Measurements from ENCODE around the gene CUX1.
"Not testable (repeated sequence)": the region's sequence is repeated elsewhere in the genome, so short reads cannot be mapped to it uniquely, and the experiment has no call there.

The CUX1 gene

DNA sequence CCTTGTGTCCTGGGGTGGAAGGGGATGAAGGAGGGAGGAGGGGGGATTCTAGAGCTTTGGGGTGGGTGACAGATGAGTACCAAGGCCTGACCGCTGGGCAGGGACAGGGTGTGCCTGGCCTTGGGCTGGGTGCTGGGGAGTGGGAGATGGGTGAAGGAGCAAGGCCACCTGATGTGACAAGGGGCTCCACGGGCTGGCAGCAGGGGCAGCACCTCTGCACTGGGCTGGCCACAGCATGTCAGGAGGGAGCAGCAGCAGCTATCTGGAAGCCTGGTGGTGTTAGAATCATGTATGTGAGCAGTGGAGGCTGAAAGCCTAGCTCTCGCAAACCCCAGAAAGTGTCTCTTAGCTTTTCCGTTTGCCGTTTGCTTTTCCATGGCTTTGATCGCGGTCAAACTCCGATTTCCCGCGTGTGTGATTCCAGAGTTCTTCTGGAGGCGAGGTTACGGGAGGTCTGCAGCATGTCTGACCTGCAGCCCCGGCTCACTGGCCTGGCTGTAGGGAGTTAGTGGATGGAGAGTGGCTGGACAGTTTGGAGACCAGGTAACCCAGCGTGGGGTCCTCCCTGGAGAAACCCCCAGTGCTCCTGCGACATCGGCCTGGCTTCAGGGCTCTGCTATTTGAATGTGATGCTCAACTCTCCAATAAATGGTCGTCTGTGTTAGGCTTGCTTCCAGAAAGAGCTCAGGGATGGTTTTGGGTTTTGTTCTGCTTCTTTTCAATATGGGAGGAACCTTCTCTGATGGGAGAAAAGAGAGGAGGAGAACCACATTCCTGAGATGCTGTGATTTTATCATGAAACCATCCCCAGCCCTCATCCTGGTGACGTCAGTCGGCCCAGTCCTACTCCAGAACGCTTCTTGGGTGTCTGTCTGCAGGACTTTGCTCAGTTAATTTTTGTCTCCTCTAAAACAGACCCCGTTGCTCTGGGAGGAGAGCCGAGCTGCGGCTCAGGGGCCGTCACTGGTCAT lies 105.5 kb downstream of the CUX1 start:
- DNase-seq (ENCODE audit: low read depth in 1 of 2, low spot score in 1 of 2): peak; percentile 28 to 46
- TF ChIP-seq JUND (IDR thresholded peaks at IDR 0.05; ENCODE audit: low read depth): no peak
- in situ Hi-C loops (cut with HindIII; ENCODE audit: low pct_unique_long_range_greater_than_20kb, low sequenced_read_pairs): no loop called here

GRCh38 chr7:101923602-101923985 lies 106.2 kb downstream of the CUX1 start:
- in situ Hi-C loops (cut with HindIII; ENCODE audit: low pct_unique_long_range_greater_than_20kb, low sequenced_read_pairs): no loop called here
- no peak for TF ChIP-seq JUND (IDR thresholded peaks at IDR 0.05; ENCODE audit: low read depth)
- no peak for DNase-seq (ENCODE audit: low read depth in 1 of 2, low spot score in 1 of 2)

GRCh38 chr7:101924171-101924570 lies 106.7 kb downstream of the CUX1 start:
- DNase-seq (ENCODE audit: low read depth in 1 of 2, low spot score in 1 of 2): no peak
- TF ChIP-seq JUND (IDR thresholded peaks at IDR 0.05; ENCODE audit: low read depth): no peak
- in situ Hi-C loops (cut with HindIII; ENCODE audit: low pct_unique_long_range_greater_than_20kb, low sequenced_read_pairs): no loop called here

GRCh38 chr7:101926265-101926664 lies 108.8 kb downstream of the CUX1 start:
- no peak for DNase-seq (ENCODE audit: low read depth in 1 of 2, low spot score in 1 of 2)
- in situ Hi-C loops (cut with HindIII; ENCODE audit: low pct_unique_long_range_greater_than_20kb, low sequenced_read_pairs): no loop called here
- TF ChIP-seq JUND (IDR thresholded peaks at IDR 0.05; ENCODE audit: low read depth): no peak

DNA sequence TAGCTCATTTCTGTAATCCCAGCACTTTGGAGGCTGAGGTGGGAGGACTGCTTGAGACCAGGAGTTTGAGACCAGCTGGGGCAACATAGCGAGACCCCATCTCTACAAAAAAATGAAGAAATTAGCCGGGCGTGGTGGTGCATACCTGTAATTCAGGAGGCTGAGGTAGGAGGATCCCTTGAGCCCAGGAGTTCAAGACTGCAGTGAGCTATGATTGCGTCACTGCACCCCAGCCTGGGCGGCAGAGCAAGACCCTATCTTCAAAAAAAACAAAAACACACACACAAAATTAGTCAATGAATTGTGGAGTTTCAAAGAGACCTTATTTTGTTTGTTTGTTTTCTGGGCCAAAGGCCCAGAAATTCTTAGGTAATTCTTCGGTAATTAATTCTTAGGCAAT lies 110.0 kb downstream of the CUX1 start:
- no peak for DNase-seq (ENCODE audit: low read depth in 1 of 2, low spot score in 1 of 2)
- TF ChIP-seq JUND (IDR thresholded peaks at IDR 0.05; ENCODE audit: low read depth): no peak
- in situ Hi-C loops (cut with HindIII; ENCODE audit: low pct_unique_long_range_greater_than_20kb, low sequenced_read_pairs): no loop called here

GRCh38 chr7:101927802-101928201 lies 110.4 kb downstream of the CUX1 start:
- in situ Hi-C loops (cut with HindIII; ENCODE audit: low pct_unique_long_range_greater_than_20kb, low sequenced_read_pairs): no loop called here
- no peak for DNase-seq (ENCODE audit: low read depth in 1 of 2, low spot score in 1 of 2)
- TF ChIP-seq JUND (IDR thresholded peaks at IDR 0.05; ENCODE audit: low read depth): no peak

DNA sequence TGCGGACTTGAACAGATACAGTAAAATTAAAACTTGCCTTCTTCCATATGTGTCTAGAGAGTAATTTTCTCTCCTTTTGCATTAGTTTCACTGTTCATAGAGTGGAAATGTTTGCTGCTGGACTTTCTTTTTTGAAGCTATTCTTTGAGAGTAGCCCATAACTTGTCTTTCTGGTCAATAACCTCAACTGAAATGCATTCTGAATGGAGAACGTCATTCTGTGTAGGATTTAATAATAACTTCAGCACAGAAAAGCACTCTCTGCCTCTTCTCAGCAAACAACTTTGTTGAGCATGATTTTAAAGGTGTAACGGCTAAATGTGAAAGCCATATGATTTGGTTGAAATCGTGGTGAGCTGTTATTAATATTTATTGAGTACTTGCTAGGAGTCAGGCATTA lies 111.8 kb downstream of the CUX1 start:
- in situ Hi-C loops (cut with HindIII; ENCODE audit: low pct_unique_long_range_greater_than_20kb, low sequenced_read_pairs): no loop called here
- no peak for TF ChIP-seq JUND (IDR thresholded peaks at IDR 0.05; ENCODE audit: low read depth)
- no peak for DNase-seq (ENCODE audit: low read depth in 1 of 2, low spot score in 1 of 2)

DNA sequence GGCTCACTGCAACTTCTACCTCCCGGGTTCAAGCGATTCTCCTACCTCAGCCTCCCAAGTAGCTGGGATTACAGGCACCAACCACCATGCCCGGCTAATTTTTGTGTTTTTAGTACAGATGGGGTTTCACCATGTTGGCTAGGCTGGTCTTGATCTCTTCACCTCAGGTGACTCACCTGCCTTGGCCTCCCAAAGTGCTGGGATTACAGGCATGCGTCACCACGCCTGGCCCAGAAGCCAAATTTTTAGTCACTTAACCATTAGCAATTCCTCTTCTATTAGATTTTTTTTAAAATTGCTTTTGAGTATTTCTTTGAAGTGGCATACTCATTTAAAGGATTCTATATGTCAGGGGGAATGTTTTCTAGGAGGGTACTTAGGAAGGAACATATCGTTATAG lies 112.5 kb downstream of the CUX1 start:
- in situ Hi-C loops (cut with HindIII; ENCODE audit: low pct_unique_long_range_greater_than_20kb, low sequenced_read_pairs); DNase-seq (ENCODE audit: low read depth in 1 of 2, low spot score in 1 of 2): not testable (repeated sequence)

GRCh38 chr7:101932083-101932482 lies 114.7 kb downstream of the CUX1 start:
- no peak for DNase-seq (ENCODE audit: low read depth in 1 of 2, low spot score in 1 of 2)
- in situ Hi-C loops (cut with HindIII; ENCODE audit: low pct_unique_long_range_greater_than_20kb, low sequenced_read_pairs): no loop called here
- no peak for TF ChIP-seq JUND (IDR thresholded peaks at IDR 0.05; ENCODE audit: low read depth)

DNA sequence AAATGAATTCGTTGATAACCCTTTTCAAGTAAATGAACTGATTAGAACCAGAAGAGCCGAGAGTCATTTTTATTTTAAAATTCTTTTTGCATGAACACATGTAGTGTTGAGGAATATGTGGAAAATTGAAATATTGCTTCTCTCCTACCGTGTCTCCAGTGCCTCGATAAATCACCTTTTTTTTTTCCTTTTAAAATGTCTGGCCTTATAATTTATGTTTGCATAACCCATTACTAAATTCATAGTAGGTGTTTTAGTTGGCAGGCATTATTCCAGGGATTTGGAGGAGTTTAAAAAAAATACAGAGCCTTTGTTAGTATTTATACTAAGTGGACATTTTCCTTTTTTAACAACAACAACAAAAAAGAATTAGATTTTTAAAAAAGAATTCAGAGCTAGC lies 115.6 kb downstream of the CUX1 start:
- no peak for DNase-seq (ENCODE audit: low read depth in 1 of 2, low spot score in 1 of 2)
- no peak for TF ChIP-seq JUND (IDR thresholded peaks at IDR 0.05; ENCODE audit: low read depth)
- in situ Hi-C loops (cut with HindIII; ENCODE audit: low pct_unique_long_range_greater_than_20kb, low sequenced_read_pairs): no loop called here

DNA sequence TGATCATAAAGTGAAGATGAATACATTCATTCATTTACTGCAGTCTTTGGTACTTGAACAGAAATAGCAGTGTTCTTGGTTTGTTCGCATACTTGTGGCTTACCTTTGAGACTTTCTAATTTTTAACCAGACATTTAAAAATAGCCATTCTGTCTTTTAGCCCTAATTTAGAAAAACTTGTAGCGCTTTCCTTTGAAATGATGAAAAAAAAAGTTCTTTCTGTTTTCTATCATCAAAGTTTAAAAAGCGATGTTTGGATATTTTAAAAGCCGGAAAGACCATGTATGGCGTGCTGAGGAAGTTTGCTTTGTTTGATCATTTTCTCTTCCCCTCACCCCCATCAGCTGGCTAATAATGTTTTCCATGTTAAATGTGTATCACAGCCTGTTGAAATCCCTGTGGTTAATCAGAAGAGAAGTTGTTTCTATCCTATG lies 116.3 kb downstream of the CUX1 start:
- in situ Hi-C loops (cut with HindIII; ENCODE audit: low pct_unique_long_range_greater_than_20kb, low sequenced_read_pairs): no loop called here
- no peak for TF ChIP-seq JUND (IDR thresholded peaks at IDR 0.05; ENCODE audit: low read depth)
- no peak for DNase-seq (ENCODE audit: low read depth in 1 of 2, low spot score in 1 of 2)

DNA sequence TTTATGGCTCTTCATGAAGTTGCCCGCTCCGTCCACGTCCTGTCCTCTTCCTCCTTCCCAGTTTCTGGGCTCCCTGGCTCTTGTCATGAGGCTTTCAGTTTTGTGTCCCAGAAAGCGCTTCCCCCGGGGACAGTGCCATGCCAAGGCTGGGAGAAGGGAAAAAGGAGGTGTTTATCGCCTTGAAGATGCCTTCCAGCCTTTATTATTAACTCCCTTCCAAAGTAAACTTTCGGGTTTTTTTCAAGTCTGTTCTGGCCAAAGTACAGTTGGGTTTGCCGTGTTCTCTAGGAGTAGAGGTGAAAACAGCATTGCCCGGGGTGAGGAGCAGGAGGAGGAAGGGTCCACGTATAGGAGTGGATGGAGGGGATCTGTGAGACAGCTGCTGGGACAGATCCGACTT lies 117.2 kb downstream of the CUX1 start:
- DNase-seq (ENCODE audit: low read depth in 1 of 2, low spot score in 1 of 2): no peak
- no peak for TF ChIP-seq JUND (IDR thresholded peaks at IDR 0.05; ENCODE audit: low read depth)
- in situ Hi-C loops (cut with HindIII; ENCODE audit: low pct_unique_long_range_greater_than_20kb, low sequenced_read_pairs): no loop called here

DNA sequence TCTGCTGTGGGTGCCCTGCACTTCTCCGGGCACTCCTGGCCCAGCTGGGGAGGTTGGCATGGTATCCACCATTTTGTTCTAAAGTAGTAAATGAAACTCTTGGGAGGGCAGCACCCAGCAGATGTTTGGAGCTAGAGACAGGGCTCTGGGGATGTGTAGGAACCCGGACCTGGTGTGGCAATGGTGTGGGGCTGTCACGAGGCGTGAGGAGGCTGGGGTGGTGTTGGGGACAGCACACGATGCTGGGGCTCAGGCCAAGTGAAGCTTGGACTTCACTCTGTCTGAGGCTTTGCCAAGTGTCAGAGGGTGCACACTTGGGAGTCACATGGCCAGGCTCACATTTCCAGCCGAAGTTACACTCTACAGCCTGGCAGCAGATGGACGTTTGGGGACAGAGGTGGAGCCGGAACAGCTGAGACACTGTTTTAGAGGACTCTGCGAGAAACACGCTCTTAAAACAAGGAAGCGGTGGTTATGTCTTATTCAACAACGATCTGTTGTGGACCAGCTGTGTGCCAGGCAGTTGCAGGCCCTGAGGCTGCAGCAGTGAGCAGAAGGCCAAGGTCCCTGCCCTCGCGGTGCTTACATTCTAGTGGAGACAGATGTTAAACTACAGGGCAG lies 118.2 kb downstream of the CUX1 start:
- TF ChIP-seq JUND (IDR thresholded peaks at IDR 0.05; ENCODE audit: low read depth): no peak
- DNase-seq (ENCODE audit: low read depth in 1 of 2, low spot score in 1 of 2): no peak
- in situ Hi-C loops (cut with HindIII; ENCODE audit: low pct_unique_long_range_greater_than_20kb, low sequenced_read_pairs): no loop called here
